GM21423 (cell line): ENCODE data around the gene SLC12A7.
A peak's percentile ranks its signal among the peaks of the same experiment; 100 is the strongest.

ENCODE experiments used
- ATAC-seq: cut with Tn5 transposase; IDR thresholded peaks from one replicate; pipeline ENCODE4 v1.9.1; 2021; ENCODE audit warnings: mild to moderate bottlenecking, moderate library complexity; ENCODE audit not compliant: unreplicated experiment

The SLC12A7 gene

DNA sequence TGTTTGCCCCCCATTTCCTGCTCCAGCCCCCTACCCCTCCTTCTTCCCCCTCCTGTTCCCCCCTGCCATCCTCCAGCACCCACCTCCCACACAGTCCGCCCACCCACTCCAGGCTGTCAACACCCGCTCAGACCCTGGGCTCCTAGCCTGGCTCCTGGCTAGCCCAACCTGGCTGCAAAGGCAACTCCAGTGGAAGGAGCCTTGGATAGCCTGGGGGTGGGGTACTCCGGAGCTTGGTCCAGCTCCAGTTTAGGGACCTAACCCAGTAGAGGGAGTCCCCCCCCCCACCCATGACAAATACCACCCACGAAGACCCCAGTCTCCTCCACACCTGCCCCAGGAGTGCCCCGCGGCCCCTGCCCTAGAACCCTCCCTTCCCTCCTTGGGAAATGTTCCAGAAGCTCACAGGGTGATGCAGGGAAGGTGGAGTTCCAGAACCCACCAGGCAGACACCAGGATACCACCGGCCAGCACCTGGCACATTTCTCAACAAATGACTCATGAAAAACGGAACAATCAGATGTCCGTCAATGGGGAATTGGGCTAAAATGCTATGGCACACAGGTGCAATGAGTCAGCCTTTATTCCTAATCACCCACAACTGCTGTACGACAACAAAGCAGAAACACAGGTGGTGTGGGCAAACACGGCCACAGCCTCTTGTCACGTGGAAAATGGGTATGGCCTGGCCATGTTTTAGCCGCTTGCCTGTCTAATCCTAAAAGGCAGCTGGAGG lies 901 bp upstream of the SLC12A7 start:
- ATAC-seq, result no peak

DNA sequence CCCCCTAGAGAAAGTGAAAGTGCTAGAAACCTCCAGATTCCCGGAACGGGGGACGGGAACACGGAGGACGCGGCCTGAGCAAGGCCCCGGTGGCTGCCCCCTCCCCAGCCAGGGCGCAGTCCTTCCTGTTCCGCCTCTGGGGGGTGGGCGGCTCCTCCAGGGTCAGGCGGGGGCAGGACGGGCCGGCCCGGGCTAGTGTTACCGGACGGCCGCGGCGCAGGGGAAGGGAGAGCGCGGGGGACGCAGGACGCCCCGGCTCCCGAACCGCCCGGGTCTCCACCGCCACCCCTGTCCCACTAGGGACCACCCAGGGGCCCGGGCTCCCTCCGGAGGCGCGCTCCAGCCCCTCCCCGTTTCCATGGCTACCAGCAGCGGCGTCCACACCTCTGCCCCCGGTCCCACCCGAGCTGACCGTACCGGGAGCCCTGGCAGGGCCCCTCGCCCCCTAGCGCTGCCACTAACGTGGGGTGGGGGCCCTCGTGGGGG lies 579 bp downstream of the SLC12A7 start:
- ATAC-seq, result peak; percentile 17

DNA sequence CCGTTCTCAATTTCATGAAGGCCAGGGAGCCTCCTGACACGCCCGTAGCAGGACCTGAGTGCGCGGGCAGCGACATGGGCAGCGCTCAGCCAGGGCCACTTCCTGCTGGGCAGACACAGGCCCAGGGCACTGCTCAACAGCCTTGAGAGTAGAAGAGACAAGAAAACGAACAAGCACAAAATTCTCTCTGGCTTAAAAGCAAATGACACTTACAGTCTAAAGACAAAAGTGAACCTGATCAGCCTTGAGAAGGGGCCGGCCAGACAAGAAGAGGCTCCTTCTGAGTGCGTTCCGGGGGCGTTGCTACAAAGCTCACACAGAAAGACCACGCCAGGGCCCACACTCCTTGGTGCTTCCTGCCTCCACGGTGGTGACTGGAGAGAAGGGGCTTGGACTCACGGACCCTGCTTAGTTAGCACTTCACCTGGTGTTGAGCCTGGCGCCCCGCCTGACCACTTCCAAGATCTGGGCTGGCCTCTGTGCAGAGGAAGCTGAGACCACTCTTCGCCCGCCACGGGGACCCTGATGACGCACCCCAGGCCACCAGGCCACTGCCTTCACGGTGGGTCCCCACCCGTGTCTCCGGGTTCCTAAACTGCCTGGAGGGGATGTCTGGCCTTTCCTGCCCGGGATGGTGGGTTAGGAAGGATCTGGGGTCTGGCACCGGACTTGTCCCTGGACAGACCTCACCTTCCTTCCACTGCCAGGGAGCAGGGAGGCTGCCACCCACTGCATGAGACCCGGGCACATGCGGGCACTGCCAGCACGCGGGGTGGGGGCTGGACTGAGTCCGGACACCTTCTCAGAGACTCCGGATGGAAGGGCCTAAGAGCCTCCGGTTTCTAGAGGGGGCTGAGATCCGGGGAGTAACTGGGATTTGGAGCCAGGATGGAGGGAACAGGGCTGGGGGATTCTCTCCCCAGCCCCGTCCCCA lies 1.3 kb downstream of the SLC12A7 start:
- ATAC-seq, result peak; percentile 4

DNA sequence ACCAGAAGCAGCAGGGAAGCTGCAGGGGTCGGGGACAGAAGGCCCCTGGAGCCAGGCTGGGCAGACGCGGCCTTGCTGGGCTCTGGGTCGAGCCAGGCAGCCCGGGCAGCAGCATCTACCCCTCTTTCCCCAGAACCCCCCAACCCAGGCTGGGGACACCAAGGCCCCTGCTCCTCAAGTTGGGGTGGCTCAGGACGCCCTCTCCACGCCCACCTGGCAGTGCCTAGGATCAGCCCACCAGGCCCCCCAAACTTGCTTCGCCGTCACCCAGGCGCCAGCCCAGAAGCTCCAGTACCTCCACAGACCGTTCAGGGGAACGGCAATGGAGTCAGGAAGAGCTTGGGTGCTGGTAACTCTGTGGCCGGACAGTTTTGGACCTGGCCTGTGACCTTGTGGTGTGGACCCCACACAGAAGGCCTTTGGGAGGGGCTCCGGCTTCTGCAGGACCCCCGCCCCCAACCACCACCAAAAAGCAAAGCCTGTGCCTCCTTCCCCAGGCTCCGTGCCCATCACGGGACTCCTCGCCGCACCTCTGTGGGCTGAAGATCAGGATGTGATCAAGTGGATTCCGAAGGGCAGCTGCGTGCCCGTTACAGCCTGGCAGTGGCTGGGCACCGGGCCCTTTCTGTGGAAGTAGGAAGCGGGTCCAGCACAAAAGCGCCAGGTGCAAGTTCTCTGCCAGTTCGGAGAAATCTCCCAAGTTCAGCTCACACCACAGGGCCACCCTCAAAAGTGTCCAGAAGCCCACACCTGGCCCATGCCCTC lies 2.1 kb downstream of the SLC12A7 start:
- no peak for ATAC-seq

DNA sequence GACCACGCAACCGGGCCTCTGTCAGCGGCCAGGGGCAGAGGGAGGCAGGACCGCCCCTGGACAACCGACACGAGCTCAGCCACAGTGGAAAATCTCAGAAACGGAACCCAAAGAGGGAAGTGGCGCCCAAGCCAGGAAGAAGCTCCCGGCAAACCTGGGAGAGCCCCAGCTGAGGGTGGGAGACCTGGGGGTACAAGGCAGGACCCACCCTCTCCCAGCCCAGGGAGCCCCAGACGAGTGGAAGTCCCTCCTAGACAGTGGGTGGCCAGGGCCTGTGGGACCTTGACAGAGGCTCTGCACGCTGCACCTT lies 3.0 kb downstream of the SLC12A7 start:
- ATAC-seq, result no peak

DNA sequence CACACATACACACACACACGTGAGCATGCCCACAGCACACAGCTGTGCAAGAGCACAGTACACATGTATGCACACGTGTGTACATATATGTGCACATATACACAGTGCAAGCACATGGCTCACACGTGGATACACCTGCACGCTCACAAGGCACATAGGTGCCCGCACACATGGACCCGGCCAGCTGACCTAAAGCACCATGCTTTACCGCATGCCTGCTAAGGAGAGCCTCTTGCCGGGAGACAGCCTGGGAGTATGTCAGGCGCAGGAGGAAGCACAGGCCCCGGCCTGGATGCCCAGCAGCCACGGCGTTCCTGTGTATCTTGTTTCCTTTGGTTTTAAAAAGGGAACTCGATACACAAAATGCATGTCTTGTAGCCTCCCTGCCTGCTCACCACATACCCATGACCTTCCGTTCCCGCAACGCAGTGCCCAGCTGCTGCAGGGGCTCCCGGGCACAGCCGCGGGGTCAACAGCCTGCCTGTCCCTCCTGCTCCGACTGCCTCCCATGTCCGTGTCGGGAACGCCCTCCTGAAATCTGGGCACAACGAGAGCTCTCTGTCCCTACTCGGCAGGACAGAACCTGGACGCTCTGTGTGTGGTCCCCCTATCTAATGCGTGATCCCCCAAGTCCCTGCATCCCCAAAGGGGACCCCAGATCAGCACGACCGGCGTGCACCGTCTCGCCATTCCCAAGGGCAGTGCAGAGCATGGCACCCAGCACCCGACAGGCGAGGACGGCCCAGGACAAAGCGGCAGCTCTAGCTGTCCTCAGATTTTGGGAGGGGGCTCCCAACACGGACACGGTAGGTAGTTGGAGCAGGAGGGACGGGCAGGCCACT lies 3.6 kb downstream of the SLC12A7 start:
- no peak for ATAC-seq

DNA sequence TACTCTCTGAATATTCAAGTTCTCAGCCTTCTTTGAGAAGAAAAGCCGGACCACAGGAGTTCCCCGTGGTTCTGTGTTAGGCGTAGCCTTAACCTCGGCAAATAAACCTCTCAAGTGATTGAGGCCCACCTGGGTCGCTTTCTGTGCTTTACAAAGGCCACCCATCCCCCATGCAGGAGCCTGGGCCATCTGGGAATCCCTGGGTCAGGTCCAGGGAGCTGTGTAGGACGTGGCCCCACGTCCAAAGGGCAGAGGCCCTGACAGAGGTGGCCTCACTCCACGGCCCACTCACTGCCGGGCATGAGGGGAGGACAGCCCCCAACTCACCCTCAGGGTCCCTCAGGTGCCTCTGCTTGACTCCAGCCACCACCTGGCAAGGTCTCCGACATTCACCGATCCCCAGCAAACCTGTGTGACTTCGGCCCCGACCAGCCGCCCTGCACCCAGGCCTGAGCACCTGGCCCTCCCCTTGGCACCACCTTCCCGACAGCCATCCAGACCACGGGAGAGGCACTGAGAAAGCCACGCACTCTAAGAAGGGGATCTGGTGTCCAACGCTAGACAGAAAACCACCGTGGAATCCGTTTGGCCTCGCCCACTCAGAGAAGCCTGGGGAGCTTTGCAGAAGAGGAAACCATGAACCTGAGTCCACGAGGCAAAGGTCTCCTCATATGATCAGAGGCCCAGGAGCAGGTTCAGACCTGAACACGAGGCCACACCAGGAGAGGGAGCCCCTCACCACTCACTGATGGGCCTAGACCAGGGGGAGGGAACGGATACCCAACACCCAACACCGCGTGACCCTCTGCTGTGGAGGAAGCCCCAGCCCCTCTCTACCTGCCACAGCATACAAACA lies 4.5 kb downstream of the SLC12A7 start:
- ATAC-seq, result no peak

DNA sequence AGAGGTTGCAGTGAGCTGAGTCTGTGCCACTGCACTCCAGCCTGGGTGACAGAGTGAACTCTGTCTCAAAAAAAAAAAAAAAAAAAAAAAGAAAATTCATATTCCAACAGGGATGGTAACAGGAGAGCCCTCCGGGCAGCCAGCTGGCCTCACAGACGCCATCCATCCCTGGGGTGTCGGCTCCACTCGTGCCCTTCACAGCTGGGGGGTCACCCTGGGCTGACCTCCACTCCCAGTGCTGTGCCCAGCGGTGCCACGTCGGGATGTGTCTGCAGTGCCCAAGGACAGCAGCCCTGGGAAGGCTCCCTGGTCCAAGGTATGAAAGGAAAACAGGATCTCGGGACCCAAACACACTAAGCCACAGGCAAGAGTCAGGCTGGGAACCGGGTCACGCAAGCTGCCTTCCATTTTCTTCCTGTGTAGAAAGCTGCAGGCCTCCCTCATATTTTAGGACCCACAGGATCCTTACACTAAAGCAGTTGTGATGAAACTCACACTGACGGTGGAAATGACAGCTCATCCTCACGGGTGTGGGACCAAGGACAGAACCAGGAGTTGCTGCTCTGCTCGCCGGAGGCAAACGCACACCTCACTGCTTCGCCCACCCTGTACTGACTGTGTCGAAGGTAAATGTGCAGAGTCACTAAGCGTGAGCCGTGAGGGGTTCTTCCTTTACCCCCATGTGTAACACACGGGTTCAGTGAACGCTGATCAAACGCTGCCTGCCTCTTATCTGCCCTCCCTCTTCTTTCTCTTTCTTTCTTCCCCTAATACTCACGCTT lies 5.3 kb downstream of the SLC12A7 start:
- no peak for ATAC-seq

DNA sequence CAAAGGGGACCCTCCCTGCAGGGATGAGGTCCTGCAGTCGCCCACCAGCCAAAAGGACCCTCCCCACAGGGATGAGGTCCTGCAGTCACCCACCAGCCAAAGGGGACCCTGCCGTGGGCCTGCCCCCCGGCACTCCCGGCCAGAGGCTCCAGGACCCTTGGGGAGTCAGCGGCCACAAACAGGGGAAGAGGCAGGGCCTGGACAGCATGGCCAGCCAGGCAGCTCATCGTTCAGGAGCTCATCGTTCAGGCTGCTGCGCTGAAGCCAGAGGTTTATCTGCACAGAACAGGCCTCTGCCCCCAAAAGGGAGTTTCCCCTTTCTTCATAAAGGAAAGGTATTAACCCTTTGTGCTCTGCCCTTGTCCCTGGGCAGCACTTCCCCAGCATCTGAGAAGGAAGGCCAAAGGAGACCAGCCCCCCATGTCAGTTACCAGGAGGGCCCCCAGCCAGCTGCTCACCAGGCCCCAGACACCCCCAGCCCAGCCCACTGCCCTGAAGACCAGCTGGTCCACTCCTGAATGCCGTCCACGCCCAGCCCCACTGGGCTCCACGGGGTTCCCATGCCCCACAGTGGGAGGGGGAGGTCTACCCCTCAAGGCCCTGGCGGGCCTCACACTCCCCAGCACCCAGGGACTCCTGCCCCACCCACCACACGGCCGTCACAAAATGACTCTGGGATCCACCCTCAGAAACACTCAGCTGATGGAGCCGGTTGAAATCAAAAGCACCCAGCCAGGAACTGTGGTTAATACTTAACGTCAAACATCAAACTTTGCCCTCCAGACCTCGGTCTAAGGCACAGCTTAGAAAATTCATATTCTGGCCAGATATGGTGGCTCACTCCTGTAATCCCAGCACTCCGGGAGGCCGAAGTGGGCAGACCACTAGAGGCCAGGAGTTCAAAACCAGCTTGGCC lies 6.3 kb downstream of the SLC12A7 start:
- peak; percentile 41 for ATAC-seq

DNA sequence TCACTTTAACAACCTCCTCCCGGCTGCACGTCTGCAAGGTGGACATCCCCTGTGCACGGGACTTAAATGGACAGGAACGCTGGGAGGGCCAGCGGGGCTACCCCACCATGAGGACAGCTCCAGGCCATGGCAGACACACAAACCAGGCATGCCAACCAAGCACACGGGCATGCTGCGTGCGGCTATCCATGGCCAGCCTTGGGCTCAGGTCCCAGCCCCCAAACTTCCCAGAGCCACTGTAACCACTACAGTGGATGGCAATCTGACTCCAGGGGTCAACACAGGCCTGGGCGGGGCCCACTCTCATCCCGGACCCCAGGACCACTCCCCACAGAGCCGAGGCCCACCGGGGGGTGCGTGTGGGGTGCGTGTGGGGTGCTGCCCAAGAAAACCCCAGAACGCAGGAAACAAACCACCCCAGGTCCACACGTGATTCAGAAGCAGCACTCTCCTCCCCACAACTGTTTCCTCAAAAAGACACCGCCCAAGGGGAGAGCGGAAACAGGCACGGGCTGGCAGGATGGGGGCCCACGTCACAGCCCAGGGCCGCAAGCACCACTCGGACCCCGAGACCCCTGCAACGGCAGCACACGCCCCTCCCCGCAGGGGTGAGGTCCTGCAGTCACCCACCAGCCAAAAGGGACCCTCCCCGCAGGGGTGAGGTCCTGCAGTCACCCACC lies 7.4 kb downstream of the SLC12A7 start:
- ATAC-seq, result peak; percentile 41

DNA sequence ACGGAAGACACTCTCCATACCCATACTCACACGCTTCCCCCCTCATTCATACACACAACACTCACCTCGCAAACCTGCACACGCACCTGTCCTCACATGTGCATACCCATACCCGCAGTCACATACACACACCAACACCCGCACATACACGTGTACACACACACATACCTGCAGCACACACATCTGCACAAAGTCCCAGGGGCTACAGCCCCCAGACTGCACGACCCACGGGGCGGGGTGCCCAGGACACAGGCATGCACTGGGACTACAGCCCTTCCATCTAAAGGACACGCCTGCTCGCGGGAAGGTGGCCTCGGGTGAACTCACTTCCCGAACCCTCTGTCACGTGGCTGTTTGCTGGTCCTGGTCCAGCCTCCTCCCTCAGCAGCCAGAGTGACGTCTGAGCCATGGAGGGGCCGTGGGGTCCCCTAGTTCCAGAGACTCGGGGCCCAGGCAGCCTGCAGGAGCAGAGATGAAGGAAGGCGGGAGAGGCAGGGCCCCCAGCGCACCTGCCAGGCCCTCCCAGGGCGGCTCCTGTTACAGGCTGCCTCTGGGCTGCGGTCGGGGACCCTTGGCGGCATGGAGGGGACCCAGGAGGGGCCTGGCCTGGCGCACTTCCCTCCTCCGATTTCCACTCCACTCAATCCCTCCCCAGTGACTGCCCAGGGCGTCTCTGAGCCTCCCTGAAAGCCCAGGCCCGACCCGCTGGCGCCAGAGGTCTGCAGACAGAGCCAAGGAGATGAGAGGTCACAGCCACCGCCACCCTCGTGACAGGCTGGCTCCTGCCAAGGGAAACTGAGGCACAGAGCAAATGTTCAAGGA lies 8.1 kb downstream of the SLC12A7 start:
- no peak for ATAC-seq

DNA sequence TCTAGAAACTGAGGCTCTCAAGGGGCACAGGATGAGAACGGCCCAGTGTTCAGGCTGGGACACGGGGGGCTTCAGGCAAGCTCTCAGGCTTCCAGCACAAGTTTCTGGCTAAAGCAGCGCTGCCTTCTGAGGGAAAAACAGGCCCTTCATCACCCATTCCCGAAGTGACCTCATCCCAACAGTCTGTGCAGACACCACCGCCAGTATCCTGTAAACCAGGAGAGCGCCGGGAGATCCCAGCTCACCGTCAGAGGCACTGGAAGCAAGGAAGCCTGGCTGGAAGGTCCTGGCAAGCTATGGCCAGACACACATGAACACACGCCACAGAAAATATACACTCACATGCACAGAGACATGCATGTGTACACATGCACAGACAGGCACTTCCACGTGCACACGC lies 8.8 kb downstream of the SLC12A7 start:
- ATAC-seq, result no peak

DNA sequence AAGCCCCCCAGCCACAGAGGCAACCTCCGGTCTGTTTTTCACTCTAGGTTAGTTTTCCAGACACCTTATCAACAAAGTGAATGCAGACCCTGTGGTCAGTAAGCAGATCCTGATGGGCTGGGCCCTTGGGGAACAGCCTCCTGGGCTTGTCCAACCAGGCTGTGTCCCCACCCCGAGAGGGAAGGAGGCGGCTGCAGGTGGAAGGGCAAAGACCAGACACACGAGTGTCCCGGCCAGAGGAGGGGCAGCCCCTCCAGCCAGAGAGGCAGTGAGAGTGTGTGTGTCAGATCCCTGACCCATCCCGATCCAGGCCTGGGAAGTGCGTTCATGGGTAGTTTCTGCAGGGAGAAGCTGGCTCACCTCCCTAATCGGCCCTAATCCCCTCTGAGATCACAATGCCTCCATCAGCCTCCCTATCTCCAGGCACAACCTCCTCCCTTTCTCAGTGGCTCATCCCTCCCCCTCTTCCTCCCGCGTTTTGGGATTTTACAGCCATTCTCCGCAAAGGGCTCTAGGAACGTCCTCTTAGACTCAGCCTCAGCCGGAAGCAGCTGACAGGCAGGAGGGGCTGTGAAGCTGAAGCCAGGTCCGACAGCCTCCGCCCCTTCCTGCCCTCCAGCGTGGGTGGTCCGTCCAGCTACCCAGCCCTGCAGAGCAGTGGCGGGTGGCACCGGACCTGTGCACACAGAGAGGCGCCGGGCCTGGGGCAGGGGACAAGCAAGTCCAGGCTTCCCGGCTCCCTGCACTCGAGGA lies 9.7 kb downstream of the SLC12A7 start:
- ATAC-seq, result no peak

DNA sequence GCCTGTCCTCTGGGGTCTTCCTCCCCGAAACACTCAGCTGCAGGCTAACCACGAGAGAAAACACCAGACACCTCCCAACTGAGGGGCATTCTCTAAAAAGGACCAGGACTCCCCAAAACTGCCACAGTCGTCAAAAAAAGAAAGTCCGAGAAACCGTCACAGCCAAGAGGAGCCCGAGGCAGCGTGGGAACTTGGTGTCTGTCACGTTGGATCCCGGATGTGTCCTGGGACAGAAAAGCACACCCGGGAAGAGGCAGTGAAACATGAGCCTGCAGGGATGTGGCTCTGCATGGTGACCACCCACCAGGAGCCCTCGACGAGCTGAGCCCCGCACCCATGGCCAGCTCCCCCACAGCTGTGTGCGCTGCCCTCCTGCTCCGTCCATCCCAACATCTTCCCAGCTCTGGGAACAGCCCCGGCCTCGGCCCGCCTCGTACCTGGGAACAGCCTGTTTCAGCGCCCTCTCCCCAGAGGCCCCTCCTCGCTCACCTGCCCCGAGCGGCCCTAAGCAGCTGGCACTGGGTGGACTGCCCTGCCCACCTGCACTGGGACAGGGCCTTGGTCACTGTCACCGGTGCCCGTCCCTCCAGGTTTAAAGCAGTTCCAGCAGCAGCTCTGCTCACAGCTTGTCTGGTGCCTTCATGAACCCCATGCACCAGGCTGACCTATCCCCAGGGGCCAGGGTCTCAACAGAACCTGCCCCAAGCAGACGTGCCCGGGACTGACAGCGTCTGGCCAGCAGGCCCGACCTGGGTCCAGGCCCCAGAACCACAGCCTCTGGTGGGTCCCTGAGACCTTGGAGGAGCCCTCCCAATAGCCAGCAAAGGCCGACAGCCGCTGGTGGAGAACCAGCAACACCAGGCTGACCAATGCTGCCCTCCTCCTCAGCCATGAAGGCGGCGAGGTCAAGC lies 10.9 kb downstream of the SLC12A7 start:
- ATAC-seq, result no peak
